HUES6 (cell line): Measurements from ENCODE around the gene EML5.
"Not testable (repeated sequence)": the region's sequence is repeated elsewhere in the genome, so short reads cannot be mapped to it uniquely, and the experiment has no call there.

Experiments used
- H3K27ac ChIP-seq: 2 replicates; pipeline ENCODE4 v1.7.0; 2013; ENCODE audit warnings: low read depth, mild to moderate bottlenecking, low read length, inconsistent platforms
- H3K27me3 ChIP-seq: 2 replicates; pipeline ENCODE4 v1.6.1; 2013; ENCODE audit warnings: low read length; ENCODE audit not compliant: control insufficient read depth, insufficient read depth
- H3K36me3 ChIP-seq: 2 replicates; pipeline ENCODE4 v1.6.1; 2013; ENCODE audit warnings: low read length; ENCODE audit not compliant: control insufficient read depth, insufficient read depth
- H3K4me1 ChIP-seq: 2 replicates; pipeline ENCODE4 v1.6.1; 2013; ENCODE audit warnings: low read length; ENCODE audit not compliant: control insufficient read depth, insufficient read depth
- H3K4me3 ChIP-seq: 2 replicates; pipeline ENCODE4 v1.5.1; 2013; ENCODE audit warnings: low read depth, low read length
- H3K9ac ChIP-seq: one replicate; pipeline ENCODE4 v1.6.1; 2013; ENCODE audit warnings: mild to moderate bottlenecking, low read length
- H3K9me3 ChIP-seq: 2 replicates; pipeline ENCODE4 v1.6.1; 2013; ENCODE audit warnings: low read depth, low read length; ENCODE audit not compliant: control insufficient read depth, insufficient read depth

Gene EML5

GRCh38 chr14:88825503-88825902, 32.8 kb upstream of the EML5 start:
- H3K27ac ChIP-seq = no peak overlapping the region
- no peaks in the 10 kb centered on the region for H3K36me3 ChIP-seq
- no peaks in the 10 kb centered on the region for H3K27me3 ChIP-seq
- H3K4me1 ChIP-seq = peaks cover 14% of the 10 kb centered on the region
- no peak overlapping the region for H3K9ac ChIP-seq
- no peaks in the 10 kb centered on the region for H3K9me3 ChIP-seq
- peak overlapping the region; percentile 93 for H3K4me3 ChIP-seq

GRCh38 chr14:88825078-88825458, 32.3 kb upstream of the EML5 start:
- peak overlapping the region; percentile 96; the same call in 1 of the 2 replicates for H3K27ac ChIP-seq
- H3K27me3 ChIP-seq = no peaks in the 10 kb centered on the region

GRCh38 chr14:88824314-88825077, 31.7 kb upstream of the EML5 start, which contains the start of gene TTC8:
Gene TTC8 (plus strand): TSS chr14:88824651. CDS start chr14:88824708, 57 bp downstream.
- H3K27me3 ChIP-seq = no peaks in the 10 kb centered on the region
- peak within 1 kb of the TSS; percentile 93 for H3K4me3 ChIP-seq
- H3K4me1 ChIP-seq = peaks cover 8% of the 10 kb centered on the region
- peak within 1 kb of the TSS; percentile 96 for H3K27ac ChIP-seq
- no peaks in the 10 kb centered on the region for H3K9me3 ChIP-seq
- H3K36me3 ChIP-seq = no peaks in the 10 kb centered on the region
- peak within 1 kb of the TSS; percentile 90 for H3K9ac ChIP-seq

More at GRCh38 chr14:88825078-88825458, 32.3 kb upstream of the EML5 start:
- Histone ChIP-seq H3K36me3 (no peaks in the 10 kb centered on the region), H3K9ac (peak overlapping the region; percentile 90), H3K4me1 (peaks cover 13% of the 10 kb centered on the region), H3K4me3 (peak overlapping the region; percentile 93), H3K9me3 (no peaks in the 10 kb centered on the region)

GRCh38 chr14:88823968-88824313, 31.2 kb upstream of the EML5 start:
- peak overlapping the region; percentile 96 for H3K27ac ChIP-seq
- peaks cover 8% of the 10 kb centered on the region for H3K4me1 ChIP-seq
- H3K9me3 ChIP-seq = no peaks in the 10 kb centered on the region
- H3K4me3 ChIP-seq = peak overlapping the region; percentile 93
- no peaks in the 10 kb centered on the region for H3K36me3 ChIP-seq
- peak overlapping the region; percentile 5 for H3K9ac ChIP-seq
- H3K27me3 ChIP-seq = peaks cover 2% of the 10 kb centered on the region; the same call in 1 of the 2 replicates

GRCh38 chr14:88821888-88822287, 29.1 kb upstream of the EML5 start:
- Histone ChIP-seq H3K36me3 (no peaks in the 10 kb centered on the region), H3K9ac (no peak overlapping the region), H3K27ac (no peak overlapping the region), H3K4me1 (peaks cover 8% of the 10 kb centered on the region), H3K27me3 (peaks cover 5% of the 10 kb centered on the region; the same call in 1 of the 2 replicates), H3K9me3 (no peaks in the 10 kb centered on the region), H3K4me3 (no peak overlapping the region)

- Histone ChIP-seq H3K9me3 (no peaks in the 10 kb centered on the region), H3K9ac (no peak overlapping the region), H3K27ac (no peak overlapping the region), H3K27me3 (peaks cover 5% of the 10 kb centered on the region; the same call in 1 of the 2 replicates), H3K36me3 (no peaks in the 10 kb centered on the region), H3K4me3 (no peak overlapping the region), H3K4me1 (peaks cover 8% of the 10 kb centered on the region)
These were observed 28.6 kb upstream of the EML5 start for GRCh38 chr14:88821378-88821777.

GRCh38 chr14:88819674-88820073, 26.9 kb upstream of the EML5 start:
- H3K9me3 ChIP-seq, H3K9ac ChIP-seq, H3K4me3 ChIP-seq, H3K4me1 ChIP-seq, H3K27ac ChIP-seq, H3K36me3 ChIP-seq, H3K27me3 ChIP-seq: not testable (repeated sequence)

- H3K27ac ChIP-seq = no peak overlapping the region
- no peak overlapping the region for H3K4me3 ChIP-seq
- no peaks in the 10 kb centered on the region for H3K36me3 ChIP-seq
- H3K27me3 ChIP-seq = peaks cover 5% of the 10 kb centered on the region; the same call in 1 of the 2 replicates
- H3K9ac ChIP-seq = no peak overlapping the region
- H3K4me1 ChIP-seq = no peaks in the 10 kb centered on the region
- no peaks in the 10 kb centered on the region for H3K9me3 ChIP-seq
These were observed 25.3 kb upstream of the EML5 start for GRCh38 chr14:88818018-88818417.

GRCh38 chr14:88815980-88816379, 23.2 kb upstream of the EML5 start:
- Histone ChIP-seq H3K9me3 (no peaks in the 10 kb centered on the region), H3K4me1 (no peaks in the 10 kb centered on the region), H3K27ac (no peak overlapping the region), H3K9ac (no peak overlapping the region), H3K36me3 (no peaks in the 10 kb centered on the region), H3K27me3 (peaks cover 5% of the 10 kb centered on the region; the same call in 1 of the 2 replicates), H3K4me3 (no peak overlapping the region)

- Histone ChIP-seq H3K4me1 (no peaks in the 10 kb centered on the region), H3K27ac (no peak overlapping the region), H3K9me3 (peaks cover 6% of the 10 kb centered on the region; the same call in 1 of the 2 replicates), H3K36me3 (no peaks in the 10 kb centered on the region), H3K9ac (no peak overlapping the region), H3K27me3 (no peaks in the 10 kb centered on the region), H3K4me3 (no peak overlapping the region)
These were observed 15.6 kb upstream of the EML5 start for GRCh38 chr14:88808359-88808758.

- no peak overlapping the region for H3K27ac ChIP-seq
- no peaks in the 10 kb centered on the region for H3K27me3 ChIP-seq
- no peak overlapping the region for H3K4me3 ChIP-seq
- H3K4me1 ChIP-seq = 0 out of 2 replicates have a peak, but pooled peaks cover 4% of the 10 kb centered on the region
- no peak overlapping the region for H3K9ac ChIP-seq
- H3K9me3 ChIP-seq = peaks cover 6% of the 10 kb centered on the region; the same call in 1 of the 2 replicates
- H3K36me3 ChIP-seq = no peaks in the 10 kb centered on the region
These were observed 11.7 kb upstream of the EML5 start for GRCh38 chr14:88804477-88804876.
